Measurements from ENCODE around the gene TAF1B.

Gene TAF1B

DNA sequence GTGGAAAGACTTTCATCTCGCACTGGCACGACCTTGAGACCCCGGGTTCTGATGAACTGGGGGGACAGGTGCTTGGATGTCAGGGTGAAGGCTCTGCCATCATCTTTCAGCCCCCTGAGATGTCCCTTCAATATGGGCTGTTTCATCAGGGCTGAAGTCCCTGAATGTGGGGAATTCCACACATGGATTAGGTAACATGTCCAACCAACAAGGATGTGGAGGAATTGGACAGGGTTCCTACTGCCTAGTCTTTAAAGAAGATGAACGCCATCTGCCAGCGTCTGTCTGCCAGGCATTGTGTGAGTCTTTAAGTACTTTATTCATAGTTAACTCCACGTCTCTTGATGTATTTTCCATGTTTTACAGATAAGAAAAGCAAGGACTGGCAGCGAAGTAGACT, 102.3 kb downstream of the TAF1B start:
- no peak for DNase-seq

DNA sequence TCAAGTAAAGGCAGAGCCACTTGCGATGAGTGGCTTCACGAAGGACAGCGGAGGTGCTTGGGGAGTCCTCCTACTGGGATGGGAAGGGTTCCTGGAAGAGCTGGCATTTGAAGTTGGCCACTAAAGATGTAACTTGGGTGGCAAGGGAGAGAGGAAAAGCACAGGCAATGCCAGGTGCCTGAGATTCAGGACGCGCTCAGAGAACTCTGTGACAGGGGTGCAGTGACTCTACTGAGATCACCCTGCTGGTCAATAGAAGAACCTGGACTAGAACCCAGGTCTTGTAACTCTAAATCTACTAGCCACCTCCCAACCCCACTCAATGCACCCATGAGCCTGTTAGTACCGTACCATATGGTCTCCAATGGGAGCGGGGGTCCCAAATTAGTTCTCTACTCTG, 102.8 kb downstream of the TAF1B start:
- no peak for DNase-seq

DNA sequence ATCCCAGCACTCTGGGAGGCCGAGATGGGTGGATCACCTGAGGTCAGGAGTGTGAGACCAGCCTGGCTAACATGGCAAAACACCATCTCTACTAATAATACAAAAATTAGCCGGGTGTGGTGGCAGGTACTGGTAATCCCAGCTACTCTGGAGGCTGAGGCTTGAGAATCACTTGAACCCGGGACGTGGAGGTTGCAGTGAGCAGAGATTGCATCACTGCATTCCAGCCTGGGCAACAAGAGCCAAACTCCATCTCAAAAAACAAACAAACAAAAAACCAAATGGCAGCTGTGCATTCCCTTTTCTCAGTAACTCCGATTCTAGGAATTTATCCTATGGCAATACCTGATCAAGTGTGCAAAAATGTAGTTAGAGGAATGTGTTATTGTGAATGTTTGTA, 103.5 kb downstream of the TAF1B start:
- no peak for DNase-seq

DNA sequence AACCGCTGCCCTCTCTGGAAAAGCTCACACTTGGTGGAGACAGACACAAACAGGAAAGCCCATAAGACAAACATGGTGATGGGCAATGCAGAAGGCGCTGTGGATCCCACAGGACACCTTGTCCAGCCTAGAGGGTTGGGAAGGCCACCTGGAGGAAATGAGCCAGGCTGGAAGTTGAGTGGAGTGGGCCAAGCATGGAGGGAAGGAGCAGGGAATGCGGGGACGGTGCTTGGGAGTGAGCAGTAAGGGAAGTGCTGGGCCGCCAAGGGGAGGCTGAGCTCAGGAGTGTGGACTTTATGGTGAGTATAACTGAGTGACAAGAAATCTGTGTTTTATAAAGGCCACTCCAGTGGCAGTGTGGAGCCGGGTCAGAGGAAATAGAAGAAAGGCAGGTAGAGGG, 105.4 kb downstream of the TAF1B start:
- DNase-seq: no peak

DNA sequence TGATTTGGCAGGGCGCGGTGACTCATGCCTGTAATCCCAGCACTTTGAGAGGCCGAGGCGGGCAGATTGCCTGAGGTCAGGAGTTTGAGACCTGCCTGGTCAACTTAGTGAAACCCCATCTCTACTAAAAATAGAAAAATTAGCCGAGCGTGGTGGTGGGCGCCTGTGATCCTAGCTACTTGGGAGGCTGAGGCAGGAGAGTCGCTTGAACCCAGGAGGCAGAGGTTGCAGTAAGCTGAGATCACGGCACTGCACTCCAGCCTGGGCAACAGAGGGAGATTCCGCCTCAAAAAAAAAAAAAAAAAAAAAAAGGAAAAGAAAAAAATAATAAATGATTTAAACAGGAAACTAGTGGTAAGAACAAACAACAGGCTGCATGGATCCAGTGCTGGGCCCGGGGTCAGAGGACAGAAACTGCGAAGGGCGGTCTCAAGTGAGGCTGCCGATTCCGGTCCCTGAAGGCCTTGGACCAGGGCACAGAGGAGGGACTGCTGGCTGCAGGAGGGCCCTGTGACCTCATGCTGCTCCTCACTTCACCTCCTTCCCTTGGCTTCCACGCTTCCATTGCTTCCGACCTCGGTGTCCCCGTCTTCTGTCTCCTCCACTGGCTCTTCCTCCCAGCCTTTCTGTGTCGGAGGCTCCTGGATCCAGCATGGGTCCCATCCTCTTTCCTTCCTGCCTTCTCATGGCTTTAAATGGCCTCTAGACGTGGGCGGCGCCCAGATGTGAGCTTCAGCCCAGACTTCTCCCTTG, 106.1 kb downstream of the TAF1B start:
- no peak for DNase-seq

DNA sequence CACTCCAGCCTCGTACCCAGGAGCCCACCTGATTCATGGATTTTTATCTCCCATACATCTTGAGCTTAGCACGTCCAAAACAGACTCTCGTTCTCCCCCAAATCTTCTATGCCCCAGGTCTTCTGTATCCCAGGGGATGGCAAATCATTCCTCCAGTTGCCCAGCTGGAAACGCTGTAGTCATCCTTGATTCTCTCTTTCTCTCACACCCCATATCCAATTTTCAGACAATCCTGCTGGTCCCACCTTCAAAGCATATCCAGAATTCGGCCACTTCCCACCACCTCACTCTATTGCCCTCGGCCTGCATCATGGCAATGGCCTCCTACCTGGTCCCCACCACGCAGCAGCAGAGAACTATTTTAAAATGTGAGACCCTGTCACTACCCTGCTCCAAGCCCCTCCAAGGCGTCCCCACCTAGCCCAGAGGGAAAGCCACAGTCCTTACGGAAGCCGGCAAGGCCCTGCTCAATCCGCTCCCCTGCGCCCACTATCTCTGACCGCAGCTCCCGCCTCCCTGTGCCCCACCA, 106.8 kb downstream of the TAF1B start:
- DNase-seq: no peak

DNA sequence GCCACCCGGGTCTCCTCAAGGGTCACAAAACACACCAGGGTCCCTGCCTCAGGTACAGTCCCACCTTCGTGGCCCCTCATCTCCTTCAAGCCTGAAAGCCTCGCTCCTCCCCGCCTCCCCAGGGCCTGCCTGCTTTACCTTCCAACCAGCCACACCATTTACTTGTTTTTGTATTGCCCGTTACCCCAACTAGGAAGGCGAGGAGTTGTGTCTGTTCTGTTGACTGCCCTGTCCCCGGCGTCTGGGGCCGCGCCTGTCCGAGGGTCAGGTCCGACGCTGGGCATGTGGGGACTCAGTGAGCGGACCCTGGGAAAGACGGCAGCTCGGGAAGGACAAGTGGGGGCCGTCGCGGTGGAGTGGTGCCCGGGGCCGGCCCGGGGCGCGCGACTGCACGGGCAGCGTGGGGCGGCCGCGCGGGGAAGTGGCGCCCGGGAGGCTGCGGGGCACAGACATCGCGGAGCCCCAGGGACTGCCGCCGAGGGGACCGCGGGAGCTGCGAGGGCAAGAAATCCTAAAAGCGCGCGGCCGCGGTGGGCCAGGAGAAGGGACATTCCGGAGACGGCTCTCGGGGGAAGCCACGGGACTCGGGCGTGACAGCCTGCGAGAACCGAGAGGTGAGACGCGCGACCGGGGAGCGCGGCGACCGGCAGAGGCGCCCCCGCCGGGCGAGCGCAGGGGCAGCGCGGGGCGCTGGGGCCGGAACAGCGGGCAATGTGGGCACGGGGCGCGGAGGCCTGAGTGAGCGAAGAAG, 107.4 kb downstream of the TAF1B start:
- DNase-seq: peak; percentile 64

DNA sequence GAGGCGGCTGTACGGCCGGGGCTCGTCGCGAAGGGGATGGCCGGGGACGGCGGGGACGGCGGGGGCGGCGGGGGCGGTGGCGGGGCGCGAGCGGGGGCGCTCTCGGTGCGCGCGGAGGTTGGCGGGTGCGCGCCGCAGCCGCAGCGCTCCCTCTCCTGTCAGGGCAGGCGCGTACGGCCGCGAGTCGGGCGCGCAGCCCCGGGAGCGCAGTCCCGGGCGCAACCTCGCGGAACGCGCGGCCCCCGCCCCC, 107.9 kb downstream of the TAF1B start:
- no peak for DNase-seq

DNA sequence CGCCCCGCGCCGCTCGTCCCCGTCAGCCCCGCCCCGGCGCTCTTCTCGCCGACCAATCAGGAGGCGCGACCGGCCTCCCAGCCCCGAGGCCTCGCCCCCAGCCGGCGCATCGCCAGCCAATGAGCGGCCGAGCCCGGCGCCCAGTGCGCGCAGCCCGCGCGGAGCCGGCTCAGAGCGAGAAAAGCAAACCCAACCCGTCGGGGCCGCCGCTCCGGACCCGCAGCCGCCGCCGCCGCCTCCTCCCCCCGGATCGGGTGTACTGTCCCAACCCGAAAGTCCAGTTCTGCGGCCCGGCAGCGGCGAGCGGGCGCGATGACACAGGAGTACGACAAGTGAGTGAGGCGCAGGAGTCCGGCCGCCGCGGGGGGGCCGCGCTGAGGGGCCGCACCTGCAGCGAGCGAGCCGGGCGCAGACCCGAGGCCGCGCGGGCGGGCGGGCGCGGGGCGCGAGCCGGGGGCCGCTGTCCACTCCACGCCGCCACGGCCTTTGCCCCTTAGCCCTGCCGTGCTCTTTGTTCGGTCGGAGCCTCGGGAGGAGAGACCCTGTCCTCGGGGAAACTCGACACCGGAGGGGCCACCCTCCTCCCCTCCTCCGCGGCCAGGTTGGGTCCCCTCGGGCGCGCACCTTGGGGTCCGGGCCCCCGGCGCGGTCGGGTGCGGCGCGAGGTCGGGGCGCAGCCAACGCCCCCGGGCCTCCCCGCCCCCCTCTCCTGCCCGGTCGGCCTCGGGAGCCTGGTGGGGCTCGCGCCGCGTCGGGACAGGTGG, 108.4 kb downstream of the TAF1B start, which contains the start of gene GRHL1:
Gene GRHL1 (plus strand): TSS at position 172 of the 764 bp plus-strand sequence. CDS start 141 bp downstream, at position 313.
- peak; percentile 98 for DNase-seq

DNA sequence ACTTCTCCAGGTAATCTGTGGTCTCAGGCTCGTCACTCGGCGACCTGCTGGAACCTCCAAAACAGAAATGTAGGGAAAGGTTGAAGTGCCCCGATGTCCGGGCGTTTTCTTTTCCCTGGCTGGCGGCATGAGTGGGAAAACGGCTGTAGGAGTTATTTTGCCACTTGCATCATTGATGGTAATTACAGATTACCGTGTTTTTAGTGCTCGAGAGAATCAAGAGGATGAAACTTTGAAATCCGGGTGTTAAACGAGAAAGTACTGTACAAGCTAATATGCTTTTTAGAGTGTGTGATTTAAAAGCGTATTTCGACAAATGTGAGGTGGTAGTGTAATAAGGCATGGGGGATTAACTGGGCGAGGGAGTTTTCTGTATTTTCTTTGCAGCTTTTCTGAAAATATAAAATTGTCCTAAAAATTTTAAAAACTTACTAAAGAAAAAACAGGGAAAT, 109.0 kb downstream of the TAF1B start:
- no peak for DNase-seq

DNA sequence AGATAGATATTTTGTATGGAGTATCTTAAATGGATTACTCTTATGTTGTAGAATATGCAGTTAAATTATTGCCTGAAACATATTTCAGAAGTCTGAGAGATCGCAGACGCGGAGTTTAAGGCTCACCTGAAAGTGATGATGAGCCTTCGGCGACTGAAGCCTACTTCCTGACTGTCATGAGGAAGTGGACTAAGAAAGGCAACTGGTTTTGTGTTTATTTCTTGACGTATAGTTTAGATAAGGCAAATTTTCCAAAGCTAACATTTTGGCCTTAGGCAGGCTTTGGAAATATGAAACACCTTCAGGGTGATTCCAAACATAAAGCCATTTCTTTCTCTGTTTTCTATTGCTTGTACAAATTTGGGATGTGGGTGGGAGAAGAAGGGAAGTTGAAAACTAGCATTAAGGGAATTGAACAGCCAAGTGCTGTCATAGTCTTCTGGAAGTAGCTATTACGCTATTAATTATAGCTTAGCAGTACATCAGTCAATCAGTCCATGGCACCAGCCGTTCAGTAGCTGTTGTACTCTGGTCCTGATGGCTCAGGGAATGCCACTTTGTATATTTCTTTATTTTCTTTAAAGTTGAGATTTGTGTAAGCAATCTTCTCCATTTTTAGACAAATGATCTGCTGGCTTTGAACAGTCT, 109.7 kb downstream of the TAF1B start:
- no peak for DNase-seq

DNA sequence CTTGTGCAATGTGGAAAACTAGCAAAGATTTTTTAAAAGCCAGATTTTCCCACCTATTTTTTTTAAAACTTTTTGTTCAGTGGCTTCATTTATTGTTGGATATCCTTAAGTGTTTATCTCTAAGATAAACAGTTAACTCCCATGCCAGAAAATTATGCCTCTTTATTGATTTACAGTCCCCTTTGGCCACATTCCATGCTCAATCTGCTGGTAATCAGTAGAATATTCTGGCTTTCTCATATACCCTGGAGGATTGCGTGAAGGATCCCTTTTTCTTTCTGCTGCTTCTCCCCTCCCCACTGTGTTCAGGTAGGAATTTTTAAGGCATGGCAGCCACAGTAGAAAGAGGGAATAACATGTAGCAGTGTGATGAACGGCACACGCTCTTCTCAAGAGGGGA, 110.9 kb downstream of the TAF1B start:
- DNase-seq: no peak

DNA sequence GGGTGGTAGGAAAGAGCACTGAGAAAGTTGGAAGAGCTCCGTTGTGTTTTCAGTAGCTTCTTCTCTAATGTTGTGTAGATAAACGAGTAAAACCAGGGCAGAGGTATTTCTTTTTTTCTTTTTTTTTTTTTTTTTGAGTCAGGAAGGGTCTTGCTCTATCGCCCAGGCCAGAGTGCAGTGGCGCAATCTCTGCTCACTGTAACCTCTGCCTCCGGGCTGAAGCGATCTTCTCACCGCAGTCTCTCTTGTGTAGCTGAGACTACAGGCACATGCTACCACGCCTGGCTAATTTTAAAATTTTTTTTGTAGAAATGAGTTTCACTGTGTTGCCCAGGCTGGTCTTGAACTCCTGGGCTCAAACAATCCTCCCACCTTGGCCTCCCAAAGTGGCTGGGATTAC, 114.8 kb downstream of the TAF1B start:
- no peak for DNase-seq

DNA sequence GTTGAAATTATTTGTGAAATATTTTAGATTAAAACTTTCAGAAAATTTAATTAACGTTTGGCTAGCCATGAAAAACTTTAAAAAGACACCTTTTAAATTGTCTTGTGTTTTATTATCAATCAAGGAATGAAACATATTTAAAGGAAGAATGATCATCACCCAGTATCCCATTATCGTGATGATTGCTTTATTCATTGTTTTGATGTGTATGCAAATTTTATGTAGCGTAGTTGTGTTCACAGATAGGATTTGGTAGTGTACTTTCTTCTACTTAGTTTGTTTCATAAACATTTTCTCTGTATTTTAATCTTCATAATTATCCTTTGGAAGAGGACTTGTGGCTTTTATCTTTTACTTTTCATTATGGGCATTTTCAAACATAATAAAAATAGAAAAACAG, 116.0 kb downstream of the TAF1B start:
- DNase-seq: no peak

DNA sequence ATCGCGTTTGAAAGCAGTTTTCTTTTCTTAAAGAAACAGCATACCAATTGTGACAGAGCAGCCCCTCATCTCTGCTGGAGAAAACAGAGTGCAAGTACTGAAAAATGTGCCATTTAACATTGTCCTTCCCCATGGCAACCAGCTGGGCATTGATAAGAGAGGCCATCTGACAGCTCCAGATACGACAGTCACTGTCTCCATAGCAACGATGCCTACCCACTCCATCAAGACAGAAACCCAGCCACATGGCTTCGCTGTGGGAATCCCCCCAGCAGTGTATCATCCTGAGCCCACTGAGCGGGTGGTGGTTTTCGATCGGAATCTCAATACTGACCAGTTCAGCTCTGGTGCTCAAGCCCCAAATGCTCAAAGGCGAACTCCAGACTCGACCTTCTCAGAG, 117.7 kb downstream of the TAF1B start:
- no peak for DNase-seq

DNA sequence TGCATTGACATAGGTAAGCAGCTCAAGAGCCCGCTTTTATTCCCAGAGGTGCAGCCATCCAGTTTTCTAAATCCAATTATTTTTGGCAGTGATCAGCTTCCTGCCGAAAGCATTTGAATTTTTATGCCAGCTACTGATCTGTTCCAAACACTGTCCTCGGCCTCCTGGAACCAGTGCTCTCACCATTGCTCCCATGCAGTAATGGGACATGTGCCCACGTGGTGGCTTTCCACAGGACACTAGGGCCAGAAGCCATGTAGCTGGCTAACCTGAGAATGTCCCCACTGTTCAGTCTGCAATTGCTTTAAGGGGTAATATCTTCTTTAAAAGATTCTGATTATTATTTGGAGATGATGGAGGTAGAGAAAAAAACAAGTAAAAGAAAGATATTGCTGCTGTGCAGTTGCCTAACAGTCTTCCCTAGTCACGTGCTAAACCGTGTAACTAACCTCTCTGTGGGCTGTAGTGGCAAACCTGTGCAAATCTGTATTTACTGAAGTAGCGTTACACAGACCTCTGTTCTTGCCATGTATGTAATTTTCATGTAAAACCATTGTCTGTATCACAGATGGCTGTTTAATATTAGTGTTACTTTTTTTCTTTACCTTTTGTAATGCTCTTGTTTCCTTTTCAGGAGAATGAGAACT, 121.2 kb downstream of the TAF1B start:
- DNase-seq: no peak

DNA sequence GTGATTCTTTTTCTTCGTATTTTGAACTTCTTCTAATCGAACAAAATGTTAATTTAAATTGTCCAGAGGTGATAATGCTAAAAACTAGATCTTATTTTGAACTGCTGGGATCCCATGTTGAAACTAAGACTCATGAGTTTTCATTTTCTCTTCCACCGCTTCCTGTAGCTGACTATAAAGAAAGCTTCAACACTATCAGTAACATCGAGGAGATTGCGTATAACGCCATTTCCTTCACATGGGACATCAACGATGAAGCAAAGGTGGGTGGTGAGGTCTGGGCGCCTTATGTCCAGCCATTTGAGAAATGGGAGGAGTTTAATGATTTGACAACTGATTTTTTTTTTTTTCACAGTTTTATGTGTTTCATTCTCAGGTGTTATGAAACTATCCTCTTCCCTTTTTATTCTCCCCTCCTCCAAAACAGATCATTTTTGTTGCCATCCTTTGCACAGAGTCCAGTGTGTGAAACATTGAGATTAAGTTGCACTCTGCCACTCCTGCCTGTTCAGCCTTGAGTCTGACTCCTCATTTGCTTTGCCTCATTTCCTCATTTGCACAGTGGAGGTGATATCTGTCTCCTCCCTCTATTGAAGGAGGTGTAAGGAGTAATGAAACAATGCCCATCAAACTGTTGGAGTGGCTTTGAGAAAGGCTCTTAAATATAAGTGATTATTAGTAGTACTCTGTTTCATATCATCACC, 122.0 kb downstream of the TAF1B start:
- no peak for DNase-seq

DNA sequence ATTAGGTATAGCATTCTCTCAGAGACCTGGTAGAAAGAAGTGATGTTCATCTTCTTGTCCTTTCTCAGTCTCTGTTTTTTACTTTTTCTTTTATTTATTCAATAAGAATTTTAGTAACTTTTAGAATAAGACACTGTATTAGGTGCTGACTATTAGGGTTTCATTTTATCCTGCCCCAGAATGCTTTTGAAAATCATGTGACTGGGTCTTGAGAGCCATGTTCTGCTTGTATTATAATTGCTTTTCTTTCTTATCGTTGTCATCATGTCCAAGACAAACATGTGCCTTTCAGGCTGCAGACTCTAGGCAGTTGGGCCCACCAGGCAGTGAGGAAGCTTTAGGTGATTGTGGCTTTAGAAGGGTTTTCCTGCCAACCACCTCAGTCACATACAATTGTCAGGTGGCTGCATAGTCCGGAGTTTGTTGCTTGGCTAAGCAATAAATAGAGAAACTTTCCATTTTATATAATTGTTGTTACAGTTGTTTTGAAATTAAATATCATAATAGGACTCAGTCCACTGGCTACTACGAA, 123.3 kb downstream of the TAF1B start:
- no peak for DNase-seq

DNA sequence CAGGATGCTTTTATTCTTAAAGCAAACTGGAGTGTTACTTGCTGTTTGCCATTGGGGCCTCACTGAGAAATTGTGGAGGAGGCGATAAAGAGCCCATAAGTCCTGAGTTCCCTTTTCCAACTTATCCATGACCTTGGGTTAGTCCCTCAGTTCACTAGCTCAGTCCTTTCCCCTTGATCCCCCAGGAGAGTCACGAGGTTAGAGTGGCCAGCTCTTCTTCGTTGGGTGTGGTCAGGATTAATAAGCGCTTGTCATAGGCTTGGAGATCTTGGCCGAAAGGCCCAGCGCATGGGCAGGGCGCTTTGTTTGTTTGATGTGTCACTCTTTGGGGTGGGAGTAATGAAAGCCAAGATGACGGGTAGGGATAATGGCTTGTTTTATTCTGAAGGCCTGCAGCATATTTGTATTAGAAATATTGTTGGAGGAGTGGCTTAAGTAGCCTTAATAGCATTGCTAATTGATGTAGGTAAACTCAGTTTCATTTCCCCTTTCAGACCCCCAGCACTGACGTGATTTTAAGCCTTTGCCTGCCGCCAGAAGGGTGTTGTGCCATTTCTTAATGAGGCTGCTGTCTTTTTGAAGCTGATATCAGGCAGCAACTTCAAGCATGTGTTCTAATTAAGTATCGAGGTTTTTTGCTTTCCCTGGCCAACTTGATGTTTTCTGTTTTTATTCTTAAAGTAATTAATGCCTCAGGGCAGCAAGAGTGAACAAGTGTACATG, 123.9 kb downstream of the TAF1B start:
- no peak for DNase-seq

DNA sequence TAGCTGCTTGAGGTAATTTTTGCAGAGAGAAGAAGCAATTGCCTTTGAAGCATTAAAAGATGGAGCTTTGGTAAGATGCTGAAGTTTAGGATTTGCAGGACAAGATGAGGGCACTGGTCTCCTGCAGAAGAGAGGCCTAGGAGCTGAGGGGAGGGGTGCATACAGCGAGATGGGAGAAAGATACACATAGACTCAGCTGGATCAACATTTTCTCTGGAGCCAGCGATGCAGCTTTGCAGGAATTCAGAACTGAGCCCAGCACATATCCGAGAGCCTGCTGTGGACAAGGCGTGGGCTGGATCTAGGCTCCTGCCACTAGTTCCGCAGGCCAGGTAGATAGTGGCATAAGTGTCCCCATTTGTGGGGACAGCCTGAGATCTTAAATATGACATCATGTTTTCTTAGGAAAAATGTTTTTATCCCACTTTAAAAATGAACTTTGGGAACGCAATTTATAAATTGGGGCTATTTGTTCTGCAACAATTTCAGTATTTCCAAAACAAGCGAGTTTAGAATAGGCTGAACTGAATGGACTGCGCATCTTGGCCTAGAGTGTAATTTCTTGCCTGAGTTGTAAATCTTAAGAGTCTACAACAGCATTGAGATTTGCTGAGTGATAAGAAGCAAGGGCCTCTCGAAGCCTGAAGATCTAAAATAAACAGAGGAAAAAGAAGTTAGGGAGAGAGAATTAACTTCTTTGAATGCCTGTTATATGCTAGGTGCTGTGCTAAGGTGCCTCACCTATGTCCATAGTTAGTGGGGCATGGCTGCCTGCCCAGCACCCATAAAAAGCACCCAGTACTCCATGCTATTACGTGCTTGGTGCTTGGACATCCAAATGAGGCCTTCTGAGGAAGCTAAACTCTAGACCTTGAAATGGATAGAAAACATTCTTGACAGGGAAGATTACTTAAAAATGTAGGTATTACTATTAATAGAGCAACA, 125.6 kb downstream of the TAF1B start:
- no peak for DNase-seq

Data from suppressor macrophage treated with lipopolysaccharide for 4 hours (primary cell).